Mesenchymal stem cell (in vitro differentiated cells and primary cell): ENCODE results near the gene RANBP17.
A peak's percentile ranks its signal among the peaks of the same experiment; 100 is the strongest.

Experiments
- DNase-seq: peaks from one replicate; pipeline ENCODE4 v3.0.0-alpha.2; 2013
- H2AFZ ChIP-seq: one replicate; pipeline ENCODE4 v1.6.1; 2013; ENCODE audit warnings: low read depth, mild to moderate bottlenecking, control low read depth, inconsistent platforms, low read length, moderate library complexity
- H2AK5ac ChIP-seq: 2 replicates; pipeline ENCODE4 v1.6.1; 2013; ENCODE audit warnings: low read length, moderate library complexity, mild to moderate bottlenecking, inconsistent platforms; ENCODE audit not compliant: severe bottlenecking
- H2BK120ac ChIP-seq: one replicate; pipeline ENCODE4 v1.6.1; 2013; ENCODE audit warnings: low read depth, mild to moderate bottlenecking, inconsistent platforms, low read length, moderate library complexity
- H2BK12ac ChIP-seq, 2 experiments: one replicate each; pipeline ENCODE4 v1.6.1; 2013; ENCODE audit warnings: inconsistent platforms in 2 of 2, low read length in 2 of 2, mild to moderate bottlenecking in 2 of 2, moderate library complexity in 2 of 2, control low read depth in 1 of 2
- H2BK15ac ChIP-seq: one replicate; pipeline ENCODE4 v1.6.1; 2013; ENCODE audit warnings: mild to moderate bottlenecking, low read depth, inconsistent platforms; ENCODE audit not compliant: poor library complexity, severe bottlenecking
- H2BK5ac ChIP-seq: 2 replicates; pipeline ENCODE4 v1.6.1; 2013; ENCODE audit warnings: low read depth, mild to moderate bottlenecking, low read length, control low read depth, inconsistent platforms; ENCODE audit not compliant: poor library complexity, severe bottlenecking
- H3K14ac ChIP-seq, 2 experiments: one replicate each; pipeline ENCODE4 v1.6.1; 2013; ENCODE audit warnings: inconsistent platforms in 2 of 2, low read length in 2 of 2, control low read depth in 1 of 2, mild to moderate bottlenecking in 1 of 2, moderate library complexity in 1 of 2
- H3K18ac ChIP-seq, 2 experiments: one replicate each; pipeline ENCODE4 v1.6.1; 2013; ENCODE audit warnings: inconsistent platforms in 2 of 2, low read length in 2 of 2, control low read depth in 1 of 2, low read depth in 1 of 2, mild to moderate bottlenecking in 1 of 2
- H3K23ac ChIP-seq, 2 experiments: one replicate each; pipeline ENCODE4 v1.6.1; 2013; ENCODE audit warnings: inconsistent platforms in 2 of 2, low read length in 2 of 2, mild to moderate bottlenecking in 2 of 2, moderate library complexity in 2 of 2, control low read depth in 1 of 2
- H3K27ac ChIP-seq: 2 replicates; pipeline ENCODE4 v1.5.1; 2013; ENCODE audit warnings: mild to moderate bottlenecking, moderate library complexity, low read length, control low read depth, inconsistent platforms; ENCODE audit not compliant: poor library complexity, severe bottlenecking
- H3K27me3 ChIP-seq, 2 experiments: 2 replicates each; pipeline versions ENCODE4 v1.6.1 to v1.7.0; 2013; ENCODE audit warnings: low read length in 2 of 2, mild to moderate bottlenecking in 2 of 2, moderate library complexity in 2 of 2, control low read depth in 1 of 2, inconsistent platforms in 1 of 2; ENCODE audit not compliant: control insufficient read depth in 1 of 2, insufficient read depth in 1 of 2
- H3K36me3 ChIP-seq, 2 experiments: 2 replicates each; pipeline versions ENCODE4 v1.6.1 to v1.7.0; 2013; ENCODE audit warnings: low read length in 2 of 2, control low read depth in 1 of 2, inconsistent platforms in 1 of 2, low read depth in 1 of 2, mild to moderate bottlenecking in 1 of 2; ENCODE audit not compliant: insufficient read depth in 2 of 2, control insufficient read depth in 1 of 2
- H3K4ac ChIP-seq, 2 experiments: one replicate each; pipeline ENCODE4 v1.6.1; 2013; ENCODE audit warnings: inconsistent platforms in 2 of 2, low read length in 2 of 2, mild to moderate bottlenecking in 2 of 2, moderate library complexity in 2 of 2, control low read depth in 1 of 2, low read depth in 1 of 2
- H3K4me1 ChIP-seq: 2 replicates; pipeline ENCODE4 v1.6.1; 2013; ENCODE audit warnings: low read depth, low read length, control low read depth; ENCODE audit not compliant: control insufficient read depth, insufficient read depth
- H3K4me2 ChIP-seq: 2 replicates; pipeline ENCODE4 v1.6.1; 2013; ENCODE audit warnings: low read length, mild to moderate bottlenecking, inconsistent platforms; ENCODE audit not compliant: poor library complexity, severe bottlenecking
- H3K4me3 ChIP-seq, 2 experiments: 2 replicates each; pipeline versions ENCODE4 v1.5.1 to v1.7.0; 2013; ENCODE audit warnings: low read length in 2 of 2, mild to moderate bottlenecking in 2 of 2, control low read depth in 1 of 2, low read depth in 1 of 2; ENCODE audit not compliant: insufficient read depth in 1 of 2
- H3K79me1 ChIP-seq: replicated peaks from 2 replicates; pipeline ENCODE4 v1.6.1; 2013; ENCODE audit warnings: mild to moderate bottlenecking, control low read depth, low read length, inconsistent platforms; ENCODE audit not compliant: poor library complexity, severe bottlenecking
- H3K9ac ChIP-seq: 2 replicates; pipeline ENCODE4 v1.7.0; 2013; ENCODE audit warnings: mild to moderate bottlenecking, low read length, moderate library complexity
- H3K9me3 ChIP-seq: 2 replicates; pipeline ENCODE4 v1.7.0; 2013; ENCODE audit warnings: mild to moderate bottlenecking, low read length; ENCODE audit not compliant: control insufficient read depth
- H4K8ac ChIP-seq: one replicate; pipeline ENCODE4 v1.6.1; 2013; ENCODE audit warnings: inconsistent platforms, mild to moderate bottlenecking, low read length, moderate library complexity
- H4K91ac ChIP-seq: one replicate; pipeline ENCODE4 v1.6.1; 2013; ENCODE audit warnings: mild to moderate bottlenecking, low read length, inconsistent platforms
- WGBS: methylation state at CpG from one replicate; pipeline ENCODE4 v1.1.7; 2013; ENCODE audit warnings: mixed read lengths; 5-methylcytosine and 5-hydroxymethylcytosine counted together

RANBP17 gene

DNA sequence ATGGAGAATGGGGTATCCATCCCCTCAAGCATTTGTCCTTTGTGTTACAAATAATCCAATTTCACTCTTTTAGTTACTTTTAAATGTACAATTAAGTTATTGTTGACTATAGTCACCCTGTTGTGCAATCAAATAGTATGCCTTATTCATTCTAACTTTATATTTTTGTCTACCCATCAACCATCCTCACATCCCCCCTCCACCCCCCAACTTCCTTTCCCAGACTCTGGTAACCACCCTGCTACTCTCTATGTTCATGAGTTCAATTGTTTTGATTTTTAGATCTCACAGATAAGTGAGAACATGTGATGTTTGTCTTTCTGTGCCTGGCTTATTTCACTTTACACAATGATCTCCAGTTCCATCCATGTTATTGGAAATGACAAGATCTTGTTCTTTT is 15.4 kb upstream of the RANBP17 start:
- Histone ChIP-seq H4K91ac (no peak overlapping the region), H3K79me1 (no peaks in the 10 kb centered on the region), H3K27ac (no peak overlapping the region), H3K14ac (no peak overlapping the region), H3K9ac (no peak overlapping the region), H2BK120ac (no peak overlapping the region), H3K18ac (no peak overlapping the region), H3K4ac (no peak overlapping the region), H3K36me3 (no peaks in the 10 kb centered on the region), H3K4me1 (no peaks in the 10 kb centered on the region), H3K4me2 (no peak overlapping the region), H2AK5ac (no peak overlapping the region), H3K23ac (no peak overlapping the region), H2BK5ac (no peak overlapping the region), H2BK15ac (no peak overlapping the region), H3K9me3 (no peaks in the 10 kb centered on the region), H4K8ac (no peak overlapping the region), H2AFZ (no peak overlapping the region), H3K27me3 (no peaks in the 10 kb centered on the region), H3K4me3 (no peak overlapping the region), H2BK12ac (no peak overlapping the region)
- DNase-seq = peak; percentile 9

DNA sequence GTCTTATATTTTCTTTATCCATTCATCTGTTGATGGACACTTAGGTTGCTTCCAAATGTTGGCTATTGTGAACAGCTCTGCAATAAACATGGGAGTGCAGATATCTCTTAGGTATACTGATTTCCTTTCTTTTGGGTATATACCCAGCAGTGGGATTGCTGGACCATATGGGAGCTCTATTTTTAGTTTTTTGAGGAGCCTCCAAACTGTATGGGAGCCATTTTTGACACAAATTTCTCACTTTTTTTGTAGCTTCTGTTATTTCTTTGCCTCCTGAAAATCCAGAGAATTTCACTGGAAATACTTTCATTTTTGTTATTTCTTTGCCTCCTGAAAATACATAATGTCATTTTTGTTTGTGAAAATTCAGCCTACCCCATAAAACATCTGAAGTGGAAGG is 15.0 kb upstream of the RANBP17 start:
- Histone ChIP-seq H3K27ac (no peak overlapping the region), H3K9me3 (no peaks in the 10 kb centered on the region), H3K4me1 (no peaks in the 10 kb centered on the region), H3K27me3 (no peaks in the 10 kb centered on the region), H2BK12ac (no peak overlapping the region), H3K36me3 (no peaks in the 10 kb centered on the region), H2BK5ac (no peak overlapping the region), H3K18ac (no peak overlapping the region), H2AFZ (no peak overlapping the region), H3K14ac (no peak overlapping the region), H2AK5ac (no peak overlapping the region), H3K4me3 (no peak overlapping the region), H3K4me2 (no peak overlapping the region), H2BK15ac (no peak overlapping the region), H3K23ac (no peak overlapping the region), H4K91ac (no peak overlapping the region), H3K4ac (no peak overlapping the region), H3K9ac (no peak overlapping the region), H4K8ac (no peak overlapping the region), H2BK120ac (no peak overlapping the region), H3K79me1 (no peaks in the 10 kb centered on the region)
- DNase-seq = no peak

GRCh38 chr5:170848033-170848432 is 13.8 kb upstream of the RANBP17 start:
- Histone ChIP-seq H3K4me1 (no peaks in the 10 kb centered on the region), H2AFZ (no peak overlapping the region), H2BK120ac (no peak overlapping the region), H2BK5ac (no peak overlapping the region), H3K27me3 (no peaks in the 10 kb centered on the region), H2AK5ac (no peak overlapping the region), H3K18ac (no peak overlapping the region), H3K4me3 (no peak overlapping the region), H3K9ac (no peak overlapping the region), H3K9me3 (no peaks in the 10 kb centered on the region), H3K36me3 (no peaks in the 10 kb centered on the region), H2BK15ac (no peak overlapping the region), H3K4ac (no peak overlapping the region), H3K27ac (no peak overlapping the region), H4K8ac (no peak overlapping the region), H4K91ac (no peak overlapping the region), H3K14ac (no peak overlapping the region), H3K23ac (no peak overlapping the region), H3K4me2 (no peak overlapping the region), H3K79me1 (no peaks in the 10 kb centered on the region), H2BK12ac (no peak overlapping the region)
- DNase-seq = peak; percentile 28
- 53% methylated on average over 5 of the region's 5 CpGs for WGBS

DNA sequence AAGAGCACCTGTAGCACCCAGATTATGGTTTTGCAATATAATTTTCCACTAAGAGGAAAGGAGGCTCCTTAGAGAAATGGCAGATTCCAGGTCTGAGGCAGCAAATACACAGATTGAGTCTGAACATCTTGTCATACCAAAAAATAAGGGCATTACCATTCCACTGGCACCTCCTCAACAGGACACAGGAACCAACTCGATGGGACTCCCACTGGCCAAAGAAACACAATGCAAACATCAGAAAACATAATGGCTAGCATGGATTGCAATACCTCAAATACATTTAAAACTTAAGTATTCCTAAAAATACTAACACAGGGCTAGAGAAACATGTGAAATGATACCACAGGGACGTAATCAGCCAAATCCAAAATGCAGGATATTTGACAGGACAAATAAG is 12.4 kb upstream of the RANBP17 start:
- Histone ChIP-seq H2BK15ac (no peak overlapping the region), H3K9me3 (no peaks in the 10 kb centered on the region), H2AFZ (no peak overlapping the region), H4K8ac (no peak overlapping the region), H3K18ac (no peak overlapping the region), H3K23ac (no peak overlapping the region), H2BK5ac (no peak overlapping the region), H2BK12ac (no peak overlapping the region), H3K9ac (no peak overlapping the region), H3K27ac (no peak overlapping the region), H3K4me2 (no peak overlapping the region), H3K4me3 (no peak overlapping the region), H3K4ac (no peak overlapping the region), H3K79me1 (no peaks in the 10 kb centered on the region), H3K14ac (no peak overlapping the region), H3K4me1 (peaks cover under 1% of the 10 kb centered on the region), H4K91ac (no peak overlapping the region), H3K27me3 (no peaks in the 10 kb centered on the region), H2AK5ac (no peak overlapping the region), H2BK120ac (no peak overlapping the region), H3K36me3 (no peaks in the 10 kb centered on the region)
- 73% methylated on average over 1 of the region's 2 CpGs for WGBS
- DNase-seq = no peak
